ENCODE data around the gene BMP8B. TPM values are rescaled to one million over a fixed set of nuclear protein-coding genes. Genes with fewer than 3 reads are reported as not detected.
A peak's percentile ranks its signal among the peaks of the same experiment; 100 is the strongest.
"Not testable (repeated sequence)": the region's sequence is repeated elsewhere in the genome, so short reads cannot be mapped to it uniquely, and the experiment has no call there.

The BMP8B gene
- total RNA-seq, 1 donor: 0.31 TPM

DNA sequence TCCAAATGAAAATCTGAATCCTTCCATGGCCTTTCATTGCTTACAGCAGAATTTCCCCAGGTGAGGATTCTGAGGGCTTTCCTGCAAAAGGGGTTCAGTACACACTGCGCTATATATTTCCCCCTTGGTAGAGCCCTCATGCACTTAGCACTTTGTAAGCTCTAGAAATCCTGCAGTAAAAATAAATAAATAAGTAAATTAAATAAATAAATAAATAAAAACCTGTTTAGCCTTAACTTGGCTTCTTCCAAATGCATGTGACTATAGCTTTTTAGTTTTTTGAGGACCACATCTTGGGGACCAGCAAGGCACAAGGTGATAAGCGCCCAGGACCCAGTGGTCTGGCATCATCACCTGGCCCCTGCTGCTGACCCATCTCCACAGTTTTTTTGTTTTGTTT, 3.2 kb upstream of the BMP8B start:
- Histone ChIP-seq H3K9me3 (ENCODE audit: low read depth, low read length) (no peaks in the 10 kb centered on the region), H3K4me3 (ENCODE audit: low read length) (no peak overlapping the region), H3K4me1 (ENCODE audit: insufficient read depth, low read length) (peaks cover 17% of the 10 kb centered on the region), H3K27me3 (ENCODE audit: insufficient read depth, low read length) (no peaks in the 10 kb centered on the region)

DNA sequence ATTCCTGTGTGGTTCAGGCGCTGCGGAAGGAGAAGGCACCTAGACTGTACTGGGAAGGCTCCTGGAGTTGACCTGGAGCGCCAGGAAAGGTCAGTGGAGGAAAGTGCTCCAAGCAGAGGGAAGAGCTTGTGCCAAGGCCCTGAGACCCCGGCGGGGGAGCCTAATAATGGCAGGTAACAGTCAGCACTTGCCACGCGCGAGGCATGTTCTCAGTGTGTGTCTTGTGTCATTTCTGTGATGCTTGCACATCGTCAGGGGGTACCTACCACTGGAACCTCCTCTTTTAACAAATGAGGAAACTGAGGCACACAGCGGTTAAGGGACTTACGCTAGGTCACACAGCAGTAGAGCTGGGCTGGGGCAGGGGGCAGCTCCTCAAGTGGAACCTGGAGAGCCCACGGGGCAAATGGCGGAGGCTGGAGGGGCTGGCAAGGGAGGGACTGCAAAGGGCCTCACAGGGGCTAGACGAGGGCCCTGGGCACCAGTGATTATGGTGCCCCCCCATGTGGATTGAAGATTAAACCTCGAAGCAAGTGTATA, 976 bp upstream of the BMP8B start:
- peaks cover 14% of the 10 kb centered on the region for H3K4me1 ChIP-seq (ENCODE audit: insufficient read depth, low read length)
- peak overlapping the region; percentile 36 for H3K4me3 ChIP-seq (ENCODE audit: low read length)
- no peaks in the 10 kb centered on the region for H3K27me3 ChIP-seq (ENCODE audit: insufficient read depth, low read length)
- no peaks in the 10 kb centered on the region for H3K9me3 ChIP-seq (ENCODE audit: low read depth, low read length)

DNA sequence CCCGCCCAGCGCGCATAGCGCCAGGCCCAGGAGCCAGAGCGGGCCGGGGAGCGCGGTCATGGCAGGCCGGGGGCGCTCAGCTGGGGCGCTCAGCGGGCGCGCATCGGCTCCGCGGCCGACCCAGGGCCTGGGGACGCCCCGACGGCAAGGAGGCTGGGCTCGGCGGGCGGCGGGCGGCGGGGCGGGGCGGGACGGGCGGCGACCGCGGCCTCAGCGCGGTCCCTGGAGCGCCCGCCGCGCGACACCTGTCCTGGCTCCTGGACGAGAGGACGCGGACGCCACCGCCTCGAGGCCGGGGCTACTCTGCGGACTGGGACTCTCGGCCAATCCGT, 273 bp downstream of the BMP8B start:
- Histone ChIP-seq H3K4me3 (ENCODE audit: low read length) (peak overlapping the region; percentile 24), H3K27me3 (ENCODE audit: insufficient read depth, low read length) (no peaks in the 10 kb centered on the region), H3K4me1 (ENCODE audit: insufficient read depth, low read length) (peaks cover 9% of the 10 kb centered on the region), H3K9me3 (ENCODE audit: low read depth, low read length) (no peaks in the 10 kb centered on the region)

DNA sequence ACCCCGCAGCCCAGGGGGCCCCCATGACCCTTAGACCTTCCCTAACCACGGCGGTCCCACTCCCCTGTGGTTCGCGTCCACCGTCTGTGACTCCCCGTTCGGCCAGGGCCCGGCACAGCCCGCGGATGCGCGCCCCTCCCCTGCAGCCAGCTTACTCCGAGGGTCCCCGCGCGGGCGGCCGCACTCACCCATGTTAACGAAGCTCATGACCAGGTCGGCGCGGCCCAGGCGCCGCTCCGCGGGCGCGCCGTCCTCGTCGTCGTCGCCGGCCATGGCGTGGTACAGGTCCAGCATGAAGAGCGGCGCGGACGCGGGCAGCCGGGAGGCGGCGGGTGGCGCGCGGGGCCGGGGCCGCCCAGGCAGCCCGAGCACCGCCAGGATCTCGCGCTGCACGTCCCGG, 701 bp downstream of the BMP8B start:
- H3K27me3 ChIP-seq (ENCODE audit: insufficient read depth, low read length); H3K4me3 ChIP-seq (ENCODE audit: low read length); H3K4me1 ChIP-seq (ENCODE audit: insufficient read depth, low read length); H3K9me3 ChIP-seq (ENCODE audit: low read depth, low read length): not testable (repeated sequence)

DNA sequence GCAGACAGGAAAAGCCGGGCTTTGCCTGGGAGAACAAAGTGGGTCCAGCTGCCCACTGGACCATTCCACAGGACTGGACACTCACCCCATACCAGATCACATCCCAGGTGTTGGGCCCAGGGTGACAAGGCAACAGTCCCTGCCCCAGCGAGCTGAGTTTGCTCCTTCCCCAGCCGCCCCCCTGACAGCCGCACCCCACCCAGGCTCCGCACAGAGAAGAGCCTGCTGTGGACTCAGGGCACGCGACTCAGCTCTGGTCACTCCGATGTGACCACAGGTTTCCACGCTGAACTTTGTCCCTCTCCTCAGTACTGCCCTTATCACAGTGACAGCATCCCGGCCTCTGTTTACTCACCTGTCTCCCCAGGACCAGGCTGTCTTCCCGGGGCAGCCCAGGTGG, 1.2 kb downstream of the BMP8B start:
- no peaks in the 10 kb centered on the region for H3K27me3 ChIP-seq (ENCODE audit: insufficient read depth, low read length)

DNA sequence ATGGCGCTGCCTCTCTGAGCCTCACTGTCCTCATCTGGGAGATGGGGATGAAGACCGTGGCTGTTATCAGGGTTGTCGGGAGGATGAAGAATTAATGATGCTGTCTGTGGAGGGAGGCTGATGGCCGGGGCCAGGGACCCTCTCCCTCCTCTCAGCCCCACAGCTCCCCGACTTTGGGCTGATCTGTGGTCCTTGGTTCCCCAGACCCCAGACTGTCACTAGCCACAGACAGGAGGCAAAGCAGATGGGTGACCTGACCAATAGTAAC, 1.6 kb downstream of the BMP8B start:
- not testable (repeated sequence) for H3K4me3 ChIP-seq (ENCODE audit: low read length); H3K9me3 ChIP-seq (ENCODE audit: low read depth, low read length); H3K27me3 ChIP-seq (ENCODE audit: insufficient read depth, low read length); H3K4me1 ChIP-seq (ENCODE audit: insufficient read depth, low read length)

More for the DNA sequence above, 1.2 kb downstream of the BMP8B start:
- H3K4me3 ChIP-seq (ENCODE audit: low read length): no peak overlapping the region
- no peaks in the 10 kb centered on the region for H3K9me3 ChIP-seq (ENCODE audit: low read depth, low read length)
- H3K4me1 ChIP-seq (ENCODE audit: insufficient read depth, low read length): peaks cover 9% of the 10 kb centered on the region

DNA sequence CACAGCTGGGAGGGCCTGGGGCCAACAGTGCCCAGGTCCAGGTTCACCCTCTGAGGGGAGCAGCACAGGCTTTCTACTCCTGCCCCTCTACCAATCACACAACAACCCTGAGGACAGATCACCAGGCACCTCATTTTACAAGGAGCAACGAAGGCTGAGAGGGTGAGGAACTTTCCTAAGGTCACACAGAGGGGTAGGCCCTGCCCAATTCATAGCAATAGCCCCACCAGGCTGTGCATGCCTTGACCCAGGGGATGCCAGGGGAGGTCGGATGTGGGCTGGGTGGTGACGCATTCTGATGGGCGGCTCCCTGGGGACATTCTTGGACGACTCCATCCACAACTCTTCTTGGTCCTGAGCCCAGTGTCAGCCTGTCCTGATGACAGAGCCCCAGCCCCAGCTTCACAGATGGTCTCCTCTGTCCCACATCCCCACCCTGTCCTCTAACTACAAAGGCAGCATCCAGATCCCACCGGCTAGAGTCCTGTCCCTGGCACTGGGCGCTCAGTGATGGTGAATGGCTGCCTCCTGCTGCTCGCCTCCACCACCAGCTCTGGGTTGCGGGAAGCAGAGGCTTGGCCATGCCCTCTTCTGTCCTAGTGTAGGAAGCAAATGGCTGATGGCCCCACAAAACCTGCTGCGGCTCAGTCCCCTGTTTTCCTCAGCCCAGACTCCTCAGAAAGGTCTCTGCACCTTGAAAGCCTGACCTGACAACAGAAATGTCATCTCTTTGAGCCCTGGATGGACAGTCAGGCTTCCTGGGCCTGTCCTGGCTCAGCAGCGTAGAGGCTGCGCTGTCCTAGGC, 2.2 kb downstream of the BMP8B start:
- not testable (repeated sequence) for H3K27me3 ChIP-seq (ENCODE audit: insufficient read depth, low read length); H3K4me3 ChIP-seq (ENCODE audit: low read length)

DNA sequence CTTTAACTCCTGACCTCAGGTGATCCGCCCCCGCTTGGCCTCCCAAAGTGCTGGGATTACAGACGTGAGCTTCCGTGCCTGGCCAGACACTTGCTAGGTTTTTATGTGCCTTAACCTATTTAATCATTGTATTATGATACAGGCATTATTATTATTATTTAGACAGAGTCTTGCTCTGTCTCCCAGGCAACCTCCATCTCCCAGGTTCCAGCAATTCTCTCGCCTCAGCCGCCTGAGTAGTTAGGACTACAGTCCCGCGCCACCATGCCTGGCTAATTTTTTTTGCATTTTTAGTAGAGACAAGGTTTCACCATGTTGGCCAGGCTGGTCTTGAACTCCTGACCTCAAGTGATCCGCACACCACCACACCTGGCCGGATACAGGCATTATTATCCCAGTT, 6.0 kb downstream of the BMP8B start:
- H3K27me3 ChIP-seq (ENCODE audit: insufficient read depth, low read length); H3K4me3 ChIP-seq (ENCODE audit: low read length); H3K9me3 ChIP-seq (ENCODE audit: low read depth, low read length); H3K4me1 ChIP-seq (ENCODE audit: insufficient read depth, low read length): not testable (repeated sequence)

More for the DNA sequence above, 2.2 kb downstream of the BMP8B start:
- H3K9me3 ChIP-seq (ENCODE audit: low read depth, low read length); H3K4me1 ChIP-seq (ENCODE audit: insufficient read depth, low read length): not testable (repeated sequence)

DNA sequence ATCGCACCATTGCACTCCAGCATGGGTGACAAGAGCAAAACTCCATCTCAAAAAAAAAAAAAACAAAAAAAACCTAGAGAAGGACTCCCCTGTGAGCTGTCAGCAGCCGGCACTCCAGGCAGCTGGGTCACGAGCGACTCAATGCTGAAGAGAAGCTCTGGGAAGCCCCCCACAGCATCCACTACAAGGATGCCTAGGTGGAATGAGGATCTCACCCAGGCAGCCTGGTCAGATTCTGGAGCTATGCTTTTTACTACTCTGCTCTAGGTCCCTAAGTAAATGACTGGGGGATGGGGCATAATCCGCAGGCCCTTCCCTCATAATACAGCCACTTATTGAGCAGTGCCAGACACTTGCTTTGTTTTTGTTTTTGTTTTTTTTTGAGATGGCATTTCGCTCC, 6.6 kb downstream of the BMP8B start:
- Histone ChIP-seq H3K9me3 (ENCODE audit: low read depth, low read length) (no peaks in the 10 kb centered on the region), H3K27me3 (ENCODE audit: insufficient read depth, low read length) (no peaks in the 10 kb centered on the region), H3K4me1 (ENCODE audit: insufficient read depth, low read length) (no peaks in the 10 kb centered on the region), H3K4me3 (ENCODE audit: low read length) (no peak overlapping the region)

DNA sequence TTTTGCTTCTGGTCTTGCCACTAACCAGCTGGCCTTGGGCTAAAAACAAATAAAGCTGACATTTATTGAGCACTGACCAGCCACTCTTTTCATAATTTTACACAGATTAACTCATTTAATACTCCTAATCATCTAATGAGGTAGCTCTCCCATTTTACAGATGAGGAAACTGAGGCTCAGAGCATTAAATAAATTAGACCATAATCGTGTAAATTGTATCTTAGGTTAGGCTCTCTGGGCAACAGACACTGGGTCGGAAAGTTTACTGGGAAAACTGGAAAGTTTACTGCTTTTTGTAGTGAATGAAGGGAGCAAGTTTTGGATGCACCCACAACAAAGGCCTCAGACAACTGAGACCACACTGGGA, 7.3 kb downstream of the BMP8B start:
- H3K4me1 ChIP-seq (ENCODE audit: insufficient read depth, low read length): no peaks in the 10 kb centered on the region
- H3K4me3 ChIP-seq (ENCODE audit: low read length): no peak overlapping the region
- H3K9me3 ChIP-seq (ENCODE audit: low read depth, low read length): no peaks in the 10 kb centered on the region
- H3K27me3 ChIP-seq (ENCODE audit: insufficient read depth, low read length): no peaks in the 10 kb centered on the region

DNA sequence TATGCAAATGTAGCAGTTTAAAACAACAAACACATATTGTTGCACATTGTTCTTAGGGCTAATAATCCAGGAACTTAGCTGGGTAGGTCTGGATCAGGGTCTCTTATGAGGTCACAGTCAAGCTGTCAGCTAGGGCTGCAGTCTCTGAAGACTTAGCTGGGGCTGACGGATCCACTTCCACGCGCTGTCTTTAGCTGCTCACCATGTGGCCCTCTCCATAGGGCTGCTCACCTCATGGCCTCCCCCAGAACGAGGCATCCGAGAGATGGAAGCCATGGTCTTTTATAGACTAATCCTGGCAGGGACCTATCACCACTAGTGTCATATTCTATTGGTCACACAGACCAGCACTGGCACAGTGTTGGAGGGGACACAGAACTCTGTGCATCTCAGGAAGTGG, 8.8 kb downstream of the BMP8B start:
- no peak overlapping the region for H3K4me3 ChIP-seq (ENCODE audit: low read length)
- no peaks in the 10 kb centered on the region for H3K27me3 ChIP-seq (ENCODE audit: insufficient read depth, low read length)
- H3K9me3 ChIP-seq (ENCODE audit: low read depth, low read length): no peaks in the 10 kb centered on the region
- no peaks in the 10 kb centered on the region for H3K4me1 ChIP-seq (ENCODE audit: insufficient read depth, low read length)

DNA sequence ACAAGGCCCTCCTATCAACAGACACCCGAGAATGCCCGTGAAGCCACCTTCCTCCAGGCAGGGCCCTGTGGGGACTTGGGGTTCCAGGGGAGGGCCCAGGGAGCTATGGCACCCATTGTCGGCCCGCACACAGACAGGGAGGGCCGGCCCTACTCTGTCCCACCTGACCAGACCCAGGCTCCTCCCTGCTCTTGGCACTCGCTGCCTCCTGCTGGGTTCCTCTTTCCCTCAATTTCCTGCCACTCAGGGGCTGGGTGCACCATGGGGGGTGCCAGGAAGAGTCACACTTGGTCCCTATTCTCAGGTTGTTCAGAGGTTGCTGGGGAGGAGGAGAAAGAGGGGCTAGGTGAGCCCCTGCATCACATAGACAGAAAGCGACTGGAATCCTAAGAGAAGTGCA, 9.5 kb downstream of the BMP8B start:
- H3K4me1 ChIP-seq (ENCODE audit: insufficient read depth, low read length): no peaks in the 10 kb centered on the region
- no peak overlapping the region for H3K4me3 ChIP-seq (ENCODE audit: low read length)

DNA sequence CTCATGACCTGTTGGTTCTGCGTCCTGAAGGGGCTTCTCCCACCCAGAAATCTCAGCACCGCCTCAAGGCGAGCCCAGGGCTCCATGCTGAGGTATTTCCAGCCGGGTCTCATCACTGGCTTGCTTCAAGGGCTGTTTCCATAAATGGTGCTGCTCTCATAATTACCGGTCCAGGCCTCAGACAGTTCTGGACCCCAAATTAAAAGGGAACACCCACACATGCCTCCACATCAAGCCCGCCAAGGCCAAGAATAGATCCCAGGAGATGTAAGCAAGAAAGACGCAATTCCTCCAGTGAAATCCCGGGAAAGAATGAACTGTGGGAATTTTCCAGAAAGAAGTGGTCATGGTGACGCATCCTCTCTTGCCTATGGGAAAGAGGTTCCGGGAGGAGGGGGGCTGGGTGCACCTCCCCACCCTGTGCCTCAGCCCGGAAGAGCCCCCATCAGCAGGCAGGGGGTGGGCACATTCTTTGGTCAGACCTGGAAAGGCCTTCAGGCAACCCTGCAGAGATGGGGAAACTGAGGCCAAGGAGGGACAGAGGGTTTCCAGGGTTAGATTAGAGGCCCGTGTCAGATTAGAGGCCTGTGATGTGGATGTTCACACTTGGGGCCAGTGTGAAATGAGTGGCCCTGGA, 10.1 kb downstream of the BMP8B start:
- H3K27me3 ChIP-seq (ENCODE audit: insufficient read depth, low read length); H3K4me3 ChIP-seq (ENCODE audit: low read length); H3K4me1 ChIP-seq (ENCODE audit: insufficient read depth, low read length); H3K9me3 ChIP-seq (ENCODE audit: low read depth, low read length): not testable (repeated sequence)

More for the DNA sequence above, 9.5 kb downstream of the BMP8B start:
- Histone ChIP-seq H3K9me3 (ENCODE audit: low read depth, low read length) (no peaks in the 10 kb centered on the region), H3K27me3 (ENCODE audit: insufficient read depth, low read length) (no peaks in the 10 kb centered on the region)

DNA sequence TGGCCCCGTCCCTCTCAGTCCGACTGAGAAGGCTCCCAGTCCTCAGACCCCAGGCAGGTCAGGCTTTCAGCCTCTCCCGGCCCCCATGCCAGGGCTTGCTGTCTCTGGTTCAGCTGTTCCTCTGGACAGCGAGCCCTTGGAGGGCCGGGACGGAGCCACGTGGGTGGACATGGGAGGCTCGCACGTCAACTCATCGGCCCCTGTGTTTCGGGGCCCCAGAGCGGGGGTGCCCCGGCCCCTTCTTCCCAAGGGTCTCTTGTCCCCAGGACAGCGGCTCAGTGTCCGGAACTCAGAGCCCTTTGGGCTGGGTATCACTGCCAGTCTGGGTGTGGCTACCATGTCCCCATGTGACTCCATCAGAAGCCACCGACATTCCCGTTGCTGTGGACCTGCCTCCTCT, 10.8 kb downstream of the BMP8B start:
- not testable (repeated sequence) for H3K4me3 ChIP-seq (ENCODE audit: low read length); H3K27me3 ChIP-seq (ENCODE audit: insufficient read depth, low read length); H3K4me1 ChIP-seq (ENCODE audit: insufficient read depth, low read length); H3K9me3 ChIP-seq (ENCODE audit: low read depth, low read length)

DNA sequence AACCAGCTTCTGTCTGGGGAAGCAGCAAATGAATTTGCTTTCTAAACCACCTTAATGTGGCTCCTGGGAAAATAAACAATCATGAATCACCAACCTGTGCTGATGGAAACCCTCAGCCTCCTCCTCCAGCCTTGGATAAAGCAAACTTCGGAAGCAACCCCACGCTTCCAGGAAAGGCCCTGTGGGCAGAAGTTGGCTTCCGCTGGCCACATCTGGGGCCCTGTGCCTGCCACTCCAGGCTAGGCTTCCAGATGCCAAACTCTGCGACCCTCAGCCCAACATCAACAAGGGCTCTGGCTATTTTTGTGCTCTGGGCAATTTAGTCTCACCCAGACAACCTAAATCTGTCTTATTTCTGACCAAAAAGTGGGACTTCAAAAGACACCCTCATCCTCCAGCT, 11.4 kb downstream of the BMP8B start:
- Histone ChIP-seq H3K4me1 (ENCODE audit: insufficient read depth, low read length) (no peaks in the 10 kb centered on the region), H3K4me3 (ENCODE audit: low read length) (no peak overlapping the region), H3K27me3 (ENCODE audit: insufficient read depth, low read length) (no peaks in the 10 kb centered on the region), H3K9me3 (ENCODE audit: low read depth, low read length) (no peaks in the 10 kb centered on the region)

DNA sequence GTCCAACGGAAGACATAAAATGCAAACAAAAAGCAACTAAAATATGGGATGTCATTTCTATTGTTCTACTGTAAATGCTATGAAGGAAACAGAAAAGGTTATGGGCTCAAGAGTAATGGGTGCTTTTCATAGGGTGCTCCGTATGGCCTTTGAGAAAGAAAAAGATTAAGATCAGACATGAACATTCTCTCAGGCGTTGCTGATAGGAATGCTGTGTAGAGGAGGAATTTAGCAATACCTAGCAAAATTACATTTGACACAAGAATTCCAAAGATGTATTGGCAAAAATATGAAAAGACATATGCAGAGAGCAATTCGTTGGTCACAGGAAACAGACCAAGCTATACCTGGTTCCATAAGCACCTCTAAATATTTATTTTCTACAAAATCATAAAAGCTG, 11.8 kb downstream of the BMP8B start:
- no peak overlapping the region for H3K4me3 ChIP-seq (ENCODE audit: low read length)
- H3K4me1 ChIP-seq (ENCODE audit: insufficient read depth, low read length): no peaks in the 10 kb centered on the region
- no peaks in the 10 kb centered on the region for H3K9me3 ChIP-seq (ENCODE audit: low read depth, low read length)
- H3K27me3 ChIP-seq (ENCODE audit: insufficient read depth, low read length): no peaks in the 10 kb centered on the region
